B cell (primary cell): ENCODE data around the gene SERGEF. TPM values are rescaled to one million over a fixed set of nuclear protein-coding genes. Genes with fewer than 3 reads are reported as not detected.

Source experiments
- ATAC-seq: fragments of 200-7000 bp; cut with Tn5 transposase; one replicate; pipeline ENCODE4 v1.10.0; 2021; ENCODE audit warnings: low read depth, mild to moderate bottlenecking, moderate number of reproducible peaks, moderate library complexity
- CTCF ChIA-PET: fragments of 350-600 bp; sonication (Branson Sonifier 250); formaldehyde crosslinking; loops from one replicate; lab custom pipeline; 2021; ENCODE audit warnings: antibody characterized with exemption, inconsistent platforms; lab: Charles Lee
- POLR2A ChIA-PET: fragments of 350-600 bp; sonication (Branson Sonifier 250); formaldehyde crosslinking; loops from one replicate; lab custom pipeline; 2021; ENCODE audit warnings: antibody characterized with exemption; lab: Charles Lee
- DNase-seq: peaks from one replicate; pipeline ENCODE4 v3.0.0; 2013
- H2AFZ ChIP-seq: 2 replicates; pipeline ENCODE4 v1.6.1; 2012; ENCODE audit warnings: mild to moderate bottlenecking, low read depth, low read length; ENCODE audit not compliant: insufficient read depth, poor library complexity, severe bottlenecking
- H3K27ac ChIP-seq, 2 donors: 1 replicate in 1 of 2; 2 replicates in 1 of 2; pipeline ENCODE4 v1.5.1; 2012 to 2013; ENCODE audit warnings: low read length in 2 of 2, mild to moderate bottlenecking in 2 of 2, moderate library complexity in 1 of 2
- H3K27me3 ChIP-seq, 4 experiments: fragments of 200-600 bp in 1 of 4; sonication (generic) in 1 of 4; replicated peaks in 1 of 4; 1 replicate in 2 of 4; 2 replicates in 2 of 4; pipeline versions ENCODE4 v1.6.1 to v1.7.0; 2013 to 2016; ENCODE audit warnings: low read length in 3 of 4, mild to moderate bottlenecking in 2 of 4, mixed read lengths in 1 of 4, moderate library complexity in 1 of 4; ENCODE audit not compliant: insufficient read depth in 4 of 4, control insufficient read depth in 3 of 4; ENCODE audit errors: control extremely low read depth in 1 of 4
- H3K36me3 ChIP-seq, 2 experiments: replicated peaks in 1 of 2; 1 replicate in 1 of 2; 2 replicates in 1 of 2; pipeline versions ENCODE4 v1.6.1 to v1.7.1; 2013; ENCODE audit warnings: low read length in 1 of 2; ENCODE audit not compliant: insufficient read depth in 2 of 2, control insufficient read depth in 1 of 2; ENCODE audit errors: control extremely low read depth in 1 of 2, extremely low read depth in 1 of 2
- H3K4me1 ChIP-seq, 2 donors: fragments of 200-600 bp in 1 of 2; sonication (generic) in 1 of 2; 1 replicate in 1 of 2; 2 replicates in 1 of 2; pipeline versions ENCODE4 v1.5.1 to v1.6.1; 2013 to 2017; ENCODE audit warnings: low read length in 2 of 2; ENCODE audit not compliant: control insufficient read depth in 2 of 2, insufficient read depth in 2 of 2
- H3K4me2 ChIP-seq: replicated peaks from 2 replicates; pipeline ENCODE3; 2012; ENCODE audit warnings: mild to moderate bottlenecking, low read depth, low read length; ENCODE audit not compliant: poor library complexity, severe bottlenecking
- H3K4me3 ChIP-seq, 5 experiments: fragments of 200-600 bp in 1 of 5; sonication (generic) in 1 of 5; 1 replicate in 3 of 5; 2 replicates in 2 of 5; pipeline versions ENCODE4 v1.5.1 to v1.7.0; 2011 to 2016; ENCODE audit warnings: low read length in 4 of 5, mild to moderate bottlenecking in 4 of 5, low read depth in 2 of 5, control low read depth in 1 of 5, moderate library complexity in 1 of 5; ENCODE audit not compliant: insufficient read depth in 1 of 5; ENCODE audit errors: control extremely low read depth in 1 of 5, extremely low read depth in 1 of 5
- H3K79me2 ChIP-seq: fragments of 200-600 bp; sonication (generic); one replicate; pipeline ENCODE4 v1.6.0; 2016; ENCODE audit warnings: low read length; ENCODE audit not compliant: control insufficient read depth, insufficient read depth
- H3K9ac ChIP-seq: fragments of 200-600 bp; sonication (generic); 2 replicates; pipeline ENCODE4 v1.6.1; 2017; ENCODE audit warnings: mild to moderate bottlenecking, low read length, moderate library complexity
- H3K9me3 ChIP-seq, 3 donors: one replicate each; pipeline versions ENCODE4 v1.6.1 to v1.7.1; 2013; ENCODE audit warnings: low read length in 2 of 3; ENCODE audit not compliant: control insufficient read depth in 2 of 3, insufficient read depth in 1 of 3; ENCODE audit errors: control extremely low read depth in 1 of 3
- H4K20me1 ChIP-seq: 2 replicates; pipeline ENCODE4 v1.6.0; 2012; ENCODE audit warnings: mild to moderate bottlenecking, low read length; ENCODE audit not compliant: insufficient read depth, control insufficient read depth, poor library complexity, severe bottlenecking
- H3K27ac Mint-ChIP-seq: one replicate; pipeline ENCODE4 v1.8.0; 2021; ENCODE audit warnings: mixed read lengths
- H3K27me3 Mint-ChIP-seq: one replicate; pipeline ENCODE4 v1.8.0; 2021; ENCODE audit warnings: mixed read lengths
- H3K4me1 Mint-ChIP-seq: one replicate; pipeline ENCODE4 v1.8.0; 2021; ENCODE audit warnings: mixed read lengths
- H3K4me3 Mint-ChIP-seq: one replicate; pipeline ENCODE4 v1.8.0; 2021; ENCODE audit warnings: mixed read lengths
- H3K9me3 Mint-ChIP-seq: one replicate; pipeline ENCODE4 v1.8.0; 2022; ENCODE audit warnings: mixed read lengths; ENCODE audit not compliant: insufficient read depth
- CTCF ChIP-seq: fragments of 200-600 bp; IDR thresholded peaks from one replicate; pipeline ENCODE4 v1.8.0; 2022; ENCODE audit warnings: antibody characterized with exemption, mild to moderate bottlenecking
- EZH2 ChIP-seq: IDR thresholded peaks from 2 replicates; pipeline ENCODE4 v1.6.1; 2012; ENCODE audit warnings: borderline replicate concordance, low read depth, mild to moderate bottlenecking, moderate library complexity, low read length; ENCODE audit not compliant: insufficient read depth, poor library complexity, severe bottlenecking
- whole genome bisulfite sequencing: methylation state at CpG from one replicate; pipeline ENCODE4 v1.1.5; 2013; ENCODE audit warnings: missing lambda C conversion rate; ENCODE audit not compliant: insufficient coverage; 5-methylcytosine and 5-hydroxymethylcytosine counted together
- intact Hi-C: fragments of 100-400 bp; cut with micrococcal nuclease; formaldehyde crosslinking; loops from one replicate; pipeline ENCODE4 v1.10.0; 2022
- polyA plus RNA-seq: library from polyadenylated mRNA; depleted of rRNA; stranded (reverse); fragments of >200 nt; gene quantifications from 2 replicates; pipeline ENCODE4 v1.2.3, GENCODE V29; 2012
- total RNA-seq, 2 donors: library from RNA; stranded (reverse); fragments of 120-200 nt in 1 of 2; gene quantifications; 1 replicate in 1 of 2; 2 replicates in 1 of 2; pipeline versions ENCODE4 v1.2.3 to v1.2.4, GENCODE V29; 2013 to 2022

SERGEF gene
- total and polyA plus RNA-seq, 2 donors (not counting 1 experiment from before 2014, with no cell fraction given), result 24.2 to 54.3 TPM

- no peaks in the 10 kb centered on the region for H3K36me3 ChIP-seq
- DNase-seq, result no peak
- no peaks in the 10 kb centered on the region for H3K79me2 ChIP-seq
- no peak for TF ChIP-seq EZH2
- TF ChIP-seq CTCF, result no peak
- H3K27me3 ChIP-seq, result no peaks in the 10 kb centered on the region
- no peaks in the 10 kb centered on the region for H3K9me3 Mint-ChIP-seq
- no peak overlapping the region for H3K4me3 Mint-ChIP-seq
- H3K27ac ChIP-seq, result no peak overlapping the region
- no peaks in the 10 kb centered on the region for H3K27me3 Mint-ChIP-seq
- no peak overlapping the region for H3K4me3 ChIP-seq
- CTCF ChIA-PET, result no interaction called here
- H3K9me3 ChIP-seq, result no peaks in the 10 kb centered on the region
- H3K4me1 Mint-ChIP-seq, result no peaks in the 10 kb centered on the region
- no peaks in the 10 kb centered on the region for H3K4me1 ChIP-seq
- no peak for ATAC-seq
- H3K27ac Mint-ChIP-seq, result no peak overlapping the region
- no peak overlapping the region for H3K9ac ChIP-seq
- H3K4me2 ChIP-seq, result no peak overlapping the region
- H2AFZ ChIP-seq, result no peak overlapping the region
- POLR2A ChIA-PET, result no interaction called here
- no CpG with 5 or more reads among the region's 3 CpGs for WGBS
- intact Hi-C loops, result no loop called here
- no peaks in the 10 kb centered on the region for H4K20me1 ChIP-seq
These were observed 181.0 kb downstream of the SERGEF start for GRCh38 chr11:17831883-17832282.

- H3K4me3 ChIP-seq, result no peak overlapping the region
- POLR2A ChIA-PET, result no interaction called here
- H3K27ac ChIP-seq, result no peak overlapping the region
- no peaks in the 10 kb centered on the region for H3K9me3 ChIP-seq
- H3K79me2 ChIP-seq, result no peaks in the 10 kb centered on the region
- H3K4me1 ChIP-seq, result no peaks in the 10 kb centered on the region
- Mint-ChIP-seq H3K9me3 (no peaks in the 10 kb centered on the region), H3K4me1 (no peaks in the 10 kb centered on the region), H3K27me3 (no peaks in the 10 kb centered on the region), H3K4me3 (no peak overlapping the region), H3K27ac (no peak overlapping the region)
- H2AFZ ChIP-seq, result no peak overlapping the region
- intact Hi-C loops, result no loop called here
- H3K27me3 ChIP-seq, result no peaks in the 10 kb centered on the region
- ATAC-seq (no peak), DNase-seq (no peak)
- no peak overlapping the region for H3K9ac ChIP-seq
- WGBS, result 100% methylated on average over 1 of the region's 1 CpG
- no peaks in the 10 kb centered on the region for H4K20me1 ChIP-seq
- CTCF ChIA-PET, result no interaction called here
- no peak overlapping the region for H3K4me2 ChIP-seq
- TF ChIP-seq EZH2 (no peak), CTCF (no peak)
- H3K36me3 ChIP-seq, result no peaks in the 10 kb centered on the region
These were observed 181.6 kb downstream of the SERGEF start for GRCh38 chr11:17831228-17831627.
